Smooth muscle cell (in vitro differentiated cells): ENCODE results near the gene P2RY6. TPM values are rescaled to one million over a fixed set of nuclear protein-coding genes. Genes with fewer than 3 reads are reported as not detected.

ENCODE experiments used
- DNase-seq: peaks from one replicate; lab custom pipeline; 2025; ENCODE audit not compliant: unreplicated experiment; lab: John Stamatoyannopoulos, UW
- H2AFZ ChIP-seq: fragments of 200-600 bp; sonication (generic); 2 replicates; pipeline ENCODE4 v1.6.0; 2016; ENCODE audit warnings: antibody characterized with exemption, low read depth, mild to moderate bottlenecking
- H3F3A ChIP-seq: fragments of 200-600 bp; sonication (generic); 2 replicates; pipeline ENCODE4 v1.6.0; 2017; ENCODE audit warnings: antibody characterized with exemption, low read depth
- H3K27ac ChIP-seq: fragments of 200-600 bp; sonication (generic); 2 replicates; pipeline ENCODE4 v1.5.1; 2016; ENCODE audit warnings: low read depth, mild to moderate bottlenecking
- H3K27me3 ChIP-seq: fragments of 200-600 bp; sonication (generic); 2 replicates; pipeline ENCODE4 v1.6.1; 2016; ENCODE audit warnings: low read depth, mild to moderate bottlenecking
- H3K36me3 ChIP-seq: fragments of 200-600 bp; sonication (generic); 2 replicates; pipeline ENCODE4 v1.5.1; 2016; ENCODE audit warnings: low read depth
- H3K4me1 ChIP-seq: fragments of 200-600 bp; sonication (generic); 2 replicates; pipeline ENCODE4 v1.5.1; 2016; ENCODE audit warnings: low read depth
- H3K4me2 ChIP-seq: fragments of 200-600 bp; sonication (generic); 2 replicates; pipeline ENCODE4 v1.6.0; 2016; ENCODE audit warnings: mild to moderate bottlenecking
- H3K4me3 ChIP-seq: fragments of 200-600 bp; sonication (generic); 2 replicates; pipeline ENCODE4 v1.5.1; 2016; ENCODE audit warnings: mild to moderate bottlenecking
- H3K79me2 ChIP-seq: fragments of 200-600 bp; sonication (generic); 2 replicates; pipeline ENCODE4 v1.6.0; 2016; ENCODE audit warnings: low read depth, mild to moderate bottlenecking
- H3K9ac ChIP-seq: fragments of 200-600 bp; sonication (generic); 2 replicates; pipeline ENCODE4 v1.6.0; 2016; ENCODE audit warnings: low read depth
- H3K9me3 ChIP-seq: fragments of 200-600 bp; sonication (generic); replicated peaks from 2 replicates; pipeline ENCODE4 v1.5.1; 2016; ENCODE audit warnings: low read depth
- H4K20me1 ChIP-seq: fragments of 200-600 bp; sonication (generic); 2 replicates; pipeline ENCODE4 v1.6.0; 2016; ENCODE audit warnings: low read depth
- CTCF ChIP-seq: fragments of 200-600 bp; sonication (generic); IDR thresholded peaks from 2 replicates; pipeline ENCODE4 v1.5.1; 2017; ENCODE audit warnings: borderline replicate concordance, mild to moderate bottlenecking, antibody characterized with exemption; ENCODE audit not compliant: insufficient read depth, poor library complexity, severe bottlenecking
- WGBS: methylation state at CpG from one replicate; pipeline ENCODE4 v1.1.7; 2016; ENCODE audit warnings: low lambda C conversion rate; 5-methylcytosine and 5-hydroxymethylcytosine counted together
- polyA plus RNA-seq: library from polyadenylated mRNA; unstranded; fragments of >200 nt; fragmentation: Nextera tagmentation; extraction: Ambion mirVana; gene quantifications from 2 replicates; pipeline ENCODE4 v1.2.1, GENCODE V29; 2016
- total RNA-seq: library from RNA; depleted of rRNA; stranded (reverse); fragments of >200 nt; gene quantifications from 2 replicates; pipeline ENCODE4 v1.2.3, GENCODE V29; 2014

Gene P2RY6
- total and polyA plus RNA-seq, 2 experiments from 2014 or later: 3.7 to 13.8 TPM

- Histone ChIP-seq H3K4me1 (peaks cover 42% of the 10 kb centered on the region), H3K4me3 (no peak overlapping the region), H3K4me2 (peak overlapping the region; percentile 58), H3K9me3 (no peaks in the 10 kb centered on the region), H3K27ac (peak overlapping the region; percentile 83), H3F3A (peaks cover 25% of the 10 kb centered on the region), H2AFZ (no peak overlapping the region), H4K20me1 (peaks cover 43% of the 10 kb centered on the region), H3K79me2 (peaks cover 80% of the 10 kb centered on the region), H3K9ac (no peak overlapping the region), H3K27me3 (no peaks in the 10 kb centered on the region), H3K36me3 (no peaks in the 10 kb centered on the region)
- no peak for TF ChIP-seq CTCF
- 84% methylated on average over 2 of the region's 2 CpGs for WGBS
- no peak for DNase-seq
Observed at GRCh38 chr11:73324665-73325035, 52.5 kb downstream of the P2RY6 start.

GRCh38 chr11:73325036-73325981 lies 53.2 kb downstream of the P2RY6 start:
- Histone ChIP-seq H3K4me2 (peak overlapping the region; percentile 58), H3K9ac (no peak overlapping the region), H3K27ac (peak overlapping the region; percentile 83), H3K9me3 (no peaks in the 10 kb centered on the region), H3K79me2 (peaks cover 80% of the 10 kb centered on the region), H4K20me1 (peaks cover 40% of the 10 kb centered on the region), H3F3A (peaks cover 24% of the 10 kb centered on the region), H3K27me3 (no peaks in the 10 kb centered on the region), H2AFZ (no peak overlapping the region), H3K36me3 (no peaks in the 10 kb centered on the region), H3K4me3 (no peak overlapping the region), H3K4me1 (peaks cover 48% of the 10 kb centered on the region)
- TF ChIP-seq CTCF: no peak
- WGBS: 28% methylated on average over 12 of the region's 13 CpGs
- DNase-seq: no peak

- H3K36me3 ChIP-seq: no peaks in the 10 kb centered on the region
- 78% methylated on average over 10 of the region's 10 CpGs for WGBS
- DNase-seq: no peak
- no peak for TF ChIP-seq CTCF
- H3K4me3 ChIP-seq: no peak overlapping the region
- peak overlapping the region; percentile 28 for H3K27ac ChIP-seq
- no peak overlapping the region for H3K4me2 ChIP-seq
- peaks cover 58% of the 10 kb centered on the region for H3K4me1 ChIP-seq
- H3K9me3 ChIP-seq: no peaks in the 10 kb centered on the region
- peaks cover 88% of the 10 kb centered on the region for H3K79me2 ChIP-seq
- H3K27me3 ChIP-seq: no peaks in the 10 kb centered on the region
- H3F3A ChIP-seq: peaks cover 19% of the 10 kb centered on the region
- H3K9ac ChIP-seq: no peak overlapping the region
- H4K20me1 ChIP-seq: peaks cover 34% of the 10 kb centered on the region
- no peak overlapping the region for H2AFZ ChIP-seq
Observed at GRCh38 chr11:73326929-73327811, 55.0 kb downstream of the P2RY6 start.
